Pancreas (tissue), 10 donors: Measurements from ENCODE around the gene ABCA5. TPM values are rescaled to one million over a fixed set of nuclear protein-coding genes. Genes with fewer than 3 reads are reported as not detected.
A peak's percentile ranks its signal among the peaks of the same experiment; 100 is the strongest.
"Not testable (repeated sequence)": the region's sequence is repeated elsewhere in the genome, so short reads cannot be mapped to it uniquely, and the experiment has no call there.

Experiments used
- ATAC-seq, 4 donors: fragments of 200-7000 bp; cut with Tn5 transposase; one replicate each; pipeline versions ENCODE4 v1.8.0 to v1.9.1; 2020; ENCODE audit warnings: mild to moderate bottlenecking in 4 of 4, moderate library complexity in 4 of 4
- DNase-seq, 6 donors: peaks; one replicate each; pipeline ENCODE4 v3.0.0-alpha.2; 2020
- FAIRE-seq: peaks from 2 replicates; lab custom pipeline; 2012; peaks lifted over from hg19 to GRCh38; lab: Jason Lieb, UNC
- H3K27ac ChIP-seq, 4 donors: fragments of 200-600 bp; sonication (generic); 1 replicate in 3 of 4; 2 replicates in 1 of 4; pipeline versions ENCODE4 v1.5.0 to v1.8.0; 2020
- H3K27me3 ChIP-seq, 4 donors: fragments of 200-600 bp; one replicate each; pipeline ENCODE4 v1.8.0; 2021
- H3K36me3 ChIP-seq, 3 donors: fragments of 200-600 bp; sonication (generic) in 1 of 3; one replicate each; pipeline versions ENCODE4 v1.5.0 to v1.8.0; 2020 to 2021
- H3K4me1 ChIP-seq, 3 donors: fragments of 200-600 bp; one replicate each; pipeline ENCODE4 v1.8.0; 2021
- H3K4me3 ChIP-seq, 4 donors: fragments of 200-600 bp; sonication (generic) in 2 of 4; one replicate each; pipeline versions ENCODE4 v1.5.0 to v1.8.0; 2020 to 2021
- H3K9me3 ChIP-seq, 4 donors: fragments of 200-600 bp; one replicate each; pipeline ENCODE4 v1.8.0; 2021
- WGBS, 2 donors: extraction: QIAGEN DNeasy Blood & Tissue Kit; methylation state at CpG; one replicate each; pipeline ENCODE4 v1.1.7; 2013; 5-methylcytosine and 5-hydroxymethylcytosine counted together
- intact Hi-C, 3 donors: fragments of 100-400 bp; cut with DNase I; formaldehyde crosslinking; loops; one replicate each; pipeline versions ENCODE4 v1.11.1 to v1.14.2; 2022
- polyA plus RNA-seq, 2 donors: library from polyadenylated mRNA; stranded (reverse); fragments of 200-250 nt; gene quantifications; one replicate each; pipeline ENCODE4 v1.2.3, GENCODE V29; 2013
- total RNA-seq, 6 donors: library from RNA; stranded (reverse); fragmentation: NEBNext Ultra II Directional in 4 of 6; extraction: Animal tissue kit (Norgen Biotek cat#: 25700) in 4 of 6; gene quantifications; one replicate each; pipeline versions ENCODE4 v1.2.1 to v1.2.4, GENCODE V29; 2021 to 2023
- TF ChIP-seq, protein P1 (sequence below), 4 donors: fragments of 200-600 bp; sonication (generic) in 3 of 4; IDR thresholded peaks; one replicate each; pipeline versions ENCODE4 v1.5.0 to v1.8.0; 2021; ENCODE audit warnings: antibody characterized with exemption in 4 of 4
- donor health status: healthy with polysubstance abuse.
- donor health status: DM: no; HTN: no; CAD: no; lungs with moderate emphysema.
- donor health status: DM: no; HTN: no; CAD: no.
- donor health status: control.
- donor health status: control.
- donor health status: Bipolar disorder and iron deficiency.
- donor health status: DM: yes; HTN: yes; CAD: no.
- donor health status: DM: no; HTN: no; CAD: no.
- donor health status: DM: no; HTN: no; CAD: no.
- donor health status: DM: yes; HTN: yes; CAD: no.

Gene ABCA5
- total and polyA plus RNA-seq, 8 donors = 20.7 to 55.9 (median 37.7) TPM

DNA sequence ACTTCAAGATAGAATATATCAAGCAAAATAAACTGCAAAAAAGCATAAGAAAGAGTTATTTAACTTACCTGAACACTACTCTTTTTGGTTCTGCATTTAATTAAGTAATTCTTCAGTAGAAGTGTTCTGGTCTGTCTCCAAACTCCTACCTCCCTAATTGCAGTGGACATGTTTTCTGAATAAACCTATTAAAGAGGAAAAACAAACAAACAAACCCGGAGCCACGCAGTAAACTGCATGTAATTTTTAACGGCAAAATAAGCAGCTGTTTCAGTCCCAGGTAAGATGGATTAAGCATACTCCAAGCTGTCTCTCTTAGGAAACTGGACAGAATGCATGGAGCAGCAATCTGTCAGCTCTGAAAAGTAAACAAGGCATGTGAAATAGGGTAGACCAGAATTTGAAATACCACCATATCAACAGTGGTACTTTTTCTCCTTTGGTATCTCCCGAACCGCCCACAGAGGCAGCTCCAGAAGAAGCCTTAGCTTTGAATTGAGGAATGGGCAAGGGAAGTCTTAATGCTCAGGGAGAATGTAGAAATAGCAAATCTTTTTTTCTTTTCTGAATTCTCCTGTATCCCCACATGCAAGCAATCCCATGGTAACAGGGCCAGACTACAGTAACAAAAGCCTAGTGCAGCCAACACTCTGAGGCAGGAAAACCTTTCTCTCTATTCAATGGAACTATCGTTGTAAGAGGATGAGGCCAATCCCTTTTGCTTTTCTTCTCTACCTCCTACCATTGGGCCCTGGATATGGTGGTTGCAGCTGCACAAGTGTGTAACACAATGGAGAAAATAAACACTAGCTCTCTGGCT lies 12.5 kb downstream of the ABCA5 start:
- TF ChIP-seq, protein P1, sequence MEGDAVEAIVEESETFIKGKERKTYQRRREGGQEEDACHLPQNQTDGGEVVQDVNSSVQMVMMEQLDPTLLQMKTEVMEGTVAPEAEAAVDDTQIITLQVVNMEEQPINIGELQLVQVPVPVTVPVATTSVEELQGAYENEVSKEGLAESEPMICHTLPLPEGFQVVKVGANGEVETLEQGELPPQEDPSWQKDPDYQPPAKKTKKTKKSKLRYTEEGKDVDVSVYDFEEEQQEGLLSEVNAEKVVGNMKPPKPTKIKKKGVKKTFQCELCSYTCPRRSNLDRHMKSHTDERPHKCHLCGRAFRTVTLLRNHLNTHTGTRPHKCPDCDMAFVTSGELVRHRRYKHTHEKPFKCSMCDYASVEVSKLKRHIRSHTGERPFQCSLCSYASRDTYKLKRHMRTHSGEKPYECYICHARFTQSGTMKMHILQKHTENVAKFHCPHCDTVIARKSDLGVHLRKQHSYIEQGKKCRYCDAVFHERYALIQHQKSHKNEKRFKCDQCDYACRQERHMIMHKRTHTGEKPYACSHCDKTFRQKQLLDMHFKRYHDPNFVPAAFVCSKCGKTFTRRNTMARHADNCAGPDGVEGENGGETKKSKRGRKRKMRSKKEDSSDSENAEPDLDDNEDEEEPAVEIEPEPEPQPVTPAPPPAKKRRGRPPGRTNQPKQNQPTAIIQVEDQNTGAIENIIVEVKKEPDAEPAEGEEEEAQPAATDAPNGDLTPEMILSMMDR (IDR thresholded peaks at IDR 0.05) = no peak
- FAIRE-seq (no peak), ATAC-seq (peak; percentile 28 to 72 (median 62)), DNase-seq (no peak)
- no peaks in the 10 kb centered on the region for H3K27me3 ChIP-seq
- no peak overlapping the region for H3K4me3 ChIP-seq
- H3K36me3 ChIP-seq = peaks cover 0 to 2% (median 0%) of the 10 kb centered on the region in 3 donors
- WGBS, 2 donors = 21 to 24% methylated on average over 6 of the region's 6 CpGs
- intact Hi-C loops = no loop called here
- peaks cover 0 to 13% (median 4%) of the 10 kb centered on the region in 3 donors for H3K4me1 ChIP-seq
- no peaks in the 10 kb centered on the region for H3K9me3 ChIP-seq
- no peak overlapping the region for H3K27ac ChIP-seq

DNA sequence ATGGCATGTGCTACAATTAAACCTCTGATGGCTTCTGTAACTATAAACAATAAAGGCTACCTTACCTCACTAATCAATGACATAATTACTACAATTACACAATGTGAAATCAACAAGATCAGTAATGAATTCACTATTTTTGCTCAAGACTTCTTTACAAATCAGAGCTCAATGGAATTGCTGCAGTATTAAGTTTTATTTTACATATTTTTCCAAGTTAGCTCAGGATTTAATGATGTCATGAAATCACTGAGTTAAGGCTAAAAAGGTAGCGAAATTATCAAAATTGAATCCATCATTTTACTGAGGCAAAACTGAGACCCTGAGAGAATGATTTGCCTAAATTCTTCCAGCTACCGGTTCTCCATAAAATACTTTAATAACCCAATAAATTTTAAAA lies 21.8 kb downstream of the ABCA5 start:
- ATAC-seq (no peak), FAIRE-seq (no peak), DNase-seq (no peak)
- Histone ChIP-seq H3K36me3 (peaks cover 0 to 26% (median 0%) of the 10 kb centered on the region in 3 donors), H3K27me3 (no peaks in the 10 kb centered on the region), H3K9me3 (no peaks in the 10 kb centered on the region), H3K27ac (no peak overlapping the region), H3K4me3 (no peak overlapping the region), H3K4me1 (no peaks in the 10 kb centered on the region)
- WGBS, 2 donors = 97 to 98% methylated on average over 2 of the region's 2 CpGs
- TF ChIP-seq, protein P1 (IDR thresholded peaks at IDR 0.05) = no peak
- intact Hi-C loops = no loop called here

DNA sequence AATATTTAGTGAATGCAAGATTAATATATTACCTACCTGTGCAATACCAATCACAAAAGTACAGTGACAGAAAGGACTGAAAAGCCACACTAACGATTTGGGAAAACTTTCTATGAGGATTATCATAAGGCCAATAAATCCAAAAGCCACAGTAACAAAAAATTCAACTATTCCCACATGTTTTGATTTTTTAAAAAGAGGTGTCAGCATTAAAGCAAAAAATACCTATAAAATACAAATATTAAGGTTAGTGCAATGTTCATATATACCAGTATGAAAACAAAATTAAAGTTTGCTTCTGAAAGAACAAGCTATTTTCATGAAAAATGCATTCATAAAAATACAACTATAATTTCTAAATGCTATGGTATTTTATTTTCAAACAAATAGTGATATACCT lies 24.3 kb downstream of the ABCA5 start:
- no peak for DNase-seq
- H3K9me3 ChIP-seq = no peaks in the 10 kb centered on the region
- H3K4me3 ChIP-seq = no peak overlapping the region
- TF ChIP-seq, protein P1 (IDR thresholded peaks at IDR 0.05) = no peak
- no peak for ATAC-seq
- no peaks in the 10 kb centered on the region for H3K4me1 ChIP-seq
- WGBS, 2 donors = 79 to 86% methylated on average over 1 of the region's 1 CpG
- H3K27me3 ChIP-seq = no peaks in the 10 kb centered on the region
- no peak overlapping the region for H3K27ac ChIP-seq
- FAIRE-seq = no peak
- intact Hi-C loops = no loop called here
- peaks cover 0 to 14% (median 0%) of the 10 kb centered on the region in 3 donors for H3K36me3 ChIP-seq

DNA sequence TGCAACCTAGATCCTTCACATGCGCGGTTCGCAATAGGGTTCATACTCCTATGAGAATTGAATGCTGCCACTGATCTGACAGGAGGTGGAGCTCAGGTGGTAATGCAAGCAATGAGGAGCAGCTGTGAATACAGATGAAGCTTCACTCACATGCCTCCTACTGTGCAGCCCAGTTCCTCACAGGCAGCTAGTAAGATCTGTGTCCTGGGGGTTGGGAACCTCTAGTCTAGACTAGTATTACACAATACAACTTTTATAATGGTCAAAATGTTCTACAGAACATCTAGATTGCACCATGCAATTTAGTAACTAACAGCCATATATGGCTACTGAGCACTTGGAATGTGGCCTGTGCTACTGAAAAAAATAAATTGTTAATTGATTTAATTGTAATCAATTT lies 26.7 kb downstream of the ABCA5 start:
- no peak overlapping the region for H3K27ac ChIP-seq
- no peaks in the 10 kb centered on the region for H3K4me1 ChIP-seq
- no peak for FAIRE-seq
- no peaks in the 10 kb centered on the region for H3K27me3 ChIP-seq
- TF ChIP-seq, protein P1 (IDR thresholded peaks at IDR 0.05) = no peak
- 97 to 98% methylated on average over 3 of the region's 3 CpGs for WGBS, 2 donors
- no peaks in the 10 kb centered on the region for H3K9me3 ChIP-seq
- intact Hi-C loops = no loop called here
- no peak for DNase-seq
- peaks cover 0 to 23% (median 0%) of the 10 kb centered on the region in 3 donors for H3K36me3 ChIP-seq
- no peak for ATAC-seq
- no peak overlapping the region for H3K4me3 ChIP-seq

DNA sequence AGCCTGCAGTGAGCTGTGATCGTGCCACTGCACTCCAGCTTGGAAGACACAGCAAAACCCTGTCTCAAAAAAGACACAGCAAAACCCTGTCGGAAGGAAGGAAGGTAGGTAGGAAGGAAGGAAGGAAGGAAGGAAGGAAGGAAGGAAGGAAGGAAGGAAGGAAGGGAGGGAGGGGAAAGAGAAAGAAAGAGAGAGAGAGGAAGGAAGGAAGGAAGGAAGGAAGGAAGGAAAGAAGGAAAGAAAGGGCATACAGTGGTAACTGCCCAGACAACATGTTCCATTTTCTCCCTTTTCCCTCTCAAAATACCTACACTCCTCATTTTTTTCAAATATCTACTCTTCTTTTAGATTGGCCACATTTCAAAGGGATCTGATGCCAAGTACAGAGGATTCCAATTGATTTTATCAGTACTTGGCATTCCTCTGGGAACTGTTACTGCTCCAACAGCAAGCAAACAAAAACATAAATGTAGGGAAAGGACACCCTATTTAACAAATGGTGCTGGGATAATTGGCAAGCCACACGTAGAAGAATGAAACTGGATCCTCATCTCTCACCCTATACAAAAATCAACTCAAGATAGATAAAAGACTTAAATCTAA lies 28.7 kb downstream of the ABCA5 start:
- H3K4me1 ChIP-seq, ATAC-seq, intact Hi-C loops, DNase-seq, H3K27me3 ChIP-seq, H3K4me3 ChIP-seq, H3K27ac ChIP-seq, H3K9me3 ChIP-seq, FAIRE-seq: not testable (repeated sequence)
- peaks cover 0 to 33% (median 4%) of the 10 kb centered on the region in 3 donors for H3K36me3 ChIP-seq
- 80% methylated on average over 3 of the region's 3 CpGs for WGBS, 2 donors
